Activated naive CD4-positive, alpha-beta T cell treated with anti-CD3 and anti-CD28 coated beads, Interleukin-2, amount 50 U/mL, for 72 hours (primary cell): ENCODE measurements around the gene SLC25A51. TPM values are rescaled to one million over a fixed set of nuclear protein-coding genes. Genes with fewer than 3 reads are reported as not detected.

Source experiments
- ATAC-seq, 2 donors: fragments of 150-1000 bp; cut with Tn5 transposase; 2 replicates each; pipeline ENCODE4 v1.10.0; 2021; ENCODE audit warnings: mild to moderate bottlenecking in 2 of 2, moderate library complexity in 2 of 2
- DNase-seq, 2 donors: peaks; one replicate each; pipeline ENCODE4 v3.0.0; 2021 to 2022; ENCODE audit warnings: low spot score in 2 of 2
- H3K27ac Mint-ChIP-seq, 2 donors: one replicate each; pipeline ENCODE4 v1.8.0; 2022; ENCODE audit warnings: mild to moderate bottlenecking in 2 of 2, mixed read lengths in 2 of 2
- H3K36me3 Mint-ChIP-seq, 2 donors: one replicate each; pipeline ENCODE4 v1.8.0; 2022; ENCODE audit warnings: mixed read lengths in 2 of 2
- H3K9me3 Mint-ChIP-seq, 2 donors: one replicate each; pipeline ENCODE4 v1.8.0; 2022; ENCODE audit warnings: mixed read lengths in 2 of 2
- total RNA-seq, 2 donors: library from RNA; stranded (reverse); gene quantifications; one replicate each; pipeline ENCODE4 v1.2.3, GENCODE V29; 2022

Gene SLC25A51
- total RNA-seq, 2 donors from 2014 or later: 20.2 to 24.5 TPM

GRCh38 chr9:37839496-37840461 is 64.1 kb downstream of the SLC25A51 start:
- H3K27ac Mint-ChIP-seq: no peak overlapping the region
- DNase-seq (no peak), ATAC-seq (no peak)
- peaks cover 0 to 8% of the 10 kb centered on the region in 2 donors for H3K36me3 Mint-ChIP-seq
- no peaks in the 10 kb centered on the region for H3K9me3 Mint-ChIP-seq

Other genes with a start within 250 kb of the SLC25A51 start
- 10 to 100 TPM in 1 of 2 donors, 1 to 10 TPM in 1; 7.8 to 14.3 TPM for gene TRMT10B, start 150.3 kb downstream of the SLC25A51 start, total RNA-seq
- 100 to 1,000 TPM in 1 of 2 donors, 10 to 100 TPM in 1; 79.3 to 106 TPM for gene EXOSC3, start 119.1 kb downstream of the SLC25A51 start, total RNA-seq
- gene DCAF10, start 103.3 kb downstream of the SLC25A51 start, total RNA-seq: 10 to 100 TPM in 1 of 2 donors, 1 to 10 TPM in 1; 6.9 to 17.4 TPM
- 1 to 10 TPM in 1 of 2 donors, under 1 TPM in 1; 0.34 to 1.7 TPM for gene SHB, start 165.1 kb upstream of the SLC25A51 start, total RNA-seq